H1 (cell line): ENCODE measurements around the gene AP5Z1.

ENCODE experiments used
- CEBPB ChIP-seq: IDR thresholded peaks from 2 replicates; pipeline ENCODE4 v1.6.1; 2012; ENCODE audit warnings: low read depth, low read length
- EZH2 ChIP-seq: fragments of 200-600 bp; sonication (generic); IDR thresholded peaks from 2 replicates; pipeline ENCODE4 v1.7.1; 2012; ENCODE audit warnings: low read depth, mild to moderate bottlenecking, moderate library complexity, low read length, inconsistent platforms; ENCODE audit not compliant: severe bottlenecking
- FOSL1 ChIP-seq: IDR thresholded peaks from 2 replicates; pipeline ENCODE4 v1.6.1; 2011; ENCODE audit warnings: mild to moderate bottlenecking, low read depth, low read length, moderate library complexity; ENCODE audit not compliant: insufficient read depth
- GABPA ChIP-seq: IDR thresholded peaks from 2 replicates; pipeline ENCODE4 v1.6.1; 2011; ENCODE audit warnings: mild to moderate bottlenecking, low read length, moderate library complexity, borderline replicate concordance; ENCODE audit not compliant: insufficient read depth
- NRF1 ChIP-seq: IDR thresholded peaks from 2 replicates; pipeline ENCODE4 v1.6.1; 2011; ENCODE audit warnings: mild to moderate bottlenecking, low read depth, low read length, improper control_type of control experiment
- PHF8 ChIP-seq: fragments of 200-600 bp; sonication (generic); conservative IDR thresholded peaks from 2 replicates; pipeline ENCODE4 v1.7.1; 2012; ENCODE audit warnings: low read depth, mild to moderate bottlenecking, inconsistent platforms, low read length, moderate library complexity
- POLR2AphosphoS5 ChIP-seq: IDR thresholded peaks from 2 replicates; pipeline ENCODE4 v1.6.1; 2011; ENCODE audit warnings: low read depth, low read length
- RAD21 ChIP-seq, 2 experiments: IDR thresholded peaks in 1 of 2; conservative IDR thresholded peaks in 1 of 2; 2 replicates each; pipeline ENCODE4 v1.6.1; 2011; ENCODE audit warnings: low read depth in 2 of 2, low read length in 2 of 2, improper control_type of control experiment in 1 of 2, inconsistent platforms in 1 of 2, mild to moderate bottlenecking in 1 of 2, moderate library complexity in 1 of 2
- RFX5 ChIP-seq: IDR thresholded peaks from 2 replicates; pipeline ENCODE4 v1.6.1; 2011; ENCODE audit warnings: low read depth, low read length, improper control_type of control experiment, borderline replicate concordance
- ZNF274 ChIP-seq: IDR thresholded peaks from 2 replicates; pipeline ENCODE4 v1.7.0; 2012; ENCODE audit warnings: low read length, borderline replicate concordance; ENCODE audit errors: extremely low read depth
- TF ChIP-seq, protein P1 (sequence below), 3 experiments: IDR thresholded peaks; 1 replicate in 2 of 3; 2 replicates in 1 of 3; pipeline versions ENCODE4 v1.5.1 to v1.6.1; 2011; ENCODE audit warnings: low read length in 3 of 3, mild to moderate bottlenecking in 3 of 3, inconsistent platforms in 2 of 3, low read depth in 1 of 3, moderate library complexity in 1 of 3; ENCODE audit not compliant: insufficient read depth in 1 of 3; ENCODE audit errors: control extremely low read depth in 1 of 3

DNA sequence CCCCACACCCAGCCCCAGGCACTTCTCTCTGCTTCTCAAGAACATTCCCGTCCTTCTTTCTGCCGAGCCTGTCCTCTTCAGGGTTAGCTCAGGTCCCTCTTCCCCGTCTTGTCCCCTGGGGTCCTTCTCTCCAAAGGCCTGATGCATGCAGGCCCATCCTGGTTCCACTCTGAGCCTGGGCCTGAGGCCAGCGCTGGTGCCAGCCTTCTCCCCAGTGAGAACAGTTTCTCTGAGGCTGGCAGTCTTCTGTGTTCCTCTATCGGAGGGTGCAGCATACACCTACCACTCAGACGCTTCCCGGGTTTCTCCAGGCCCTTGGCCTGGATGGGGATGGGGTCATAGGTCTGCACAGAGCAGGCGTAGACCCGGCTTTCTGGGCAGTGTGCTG, 14.6 kb downstream of the AP5Z1 start:
- TF ChIP-seq ZNF274 (no peak), CEBPB (no peak), FOSL1 (no peak), RAD21 (IDR thresholded peaks at IDR 0.05 in 1 of 2, conservative IDR thresholded peaks at IDR 0.05 in 1 of 2; ENCODE audit: low read depth in 2 of 2, low read length in 2 of 2) (no peak), GABPA (no peak), EZH2 (no peak), RFX5 (no peak), PHF8 (no peak), NRF1 (no peak), POLR2AphosphoS5 (no peak)
- TF ChIP-seq, protein P1, sequence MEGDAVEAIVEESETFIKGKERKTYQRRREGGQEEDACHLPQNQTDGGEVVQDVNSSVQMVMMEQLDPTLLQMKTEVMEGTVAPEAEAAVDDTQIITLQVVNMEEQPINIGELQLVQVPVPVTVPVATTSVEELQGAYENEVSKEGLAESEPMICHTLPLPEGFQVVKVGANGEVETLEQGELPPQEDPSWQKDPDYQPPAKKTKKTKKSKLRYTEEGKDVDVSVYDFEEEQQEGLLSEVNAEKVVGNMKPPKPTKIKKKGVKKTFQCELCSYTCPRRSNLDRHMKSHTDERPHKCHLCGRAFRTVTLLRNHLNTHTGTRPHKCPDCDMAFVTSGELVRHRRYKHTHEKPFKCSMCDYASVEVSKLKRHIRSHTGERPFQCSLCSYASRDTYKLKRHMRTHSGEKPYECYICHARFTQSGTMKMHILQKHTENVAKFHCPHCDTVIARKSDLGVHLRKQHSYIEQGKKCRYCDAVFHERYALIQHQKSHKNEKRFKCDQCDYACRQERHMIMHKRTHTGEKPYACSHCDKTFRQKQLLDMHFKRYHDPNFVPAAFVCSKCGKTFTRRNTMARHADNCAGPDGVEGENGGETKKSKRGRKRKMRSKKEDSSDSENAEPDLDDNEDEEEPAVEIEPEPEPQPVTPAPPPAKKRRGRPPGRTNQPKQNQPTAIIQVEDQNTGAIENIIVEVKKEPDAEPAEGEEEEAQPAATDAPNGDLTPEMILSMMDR (IDR thresholded peaks at IDR 0.05; ENCODE audit: control extremely low read depth in 1 of 3, insufficient read depth in 1 of 3, low read depth in 1 of 3, low read length in 3 of 3), result no peak
